NCI-H2107 treated with DMSO at 0.1 percent for 48 hours (cell line): ENCODE results near the gene GNLY.

Source experiments
- DNase-seq: peaks from one replicate; lab custom pipeline; 2025; ENCODE audit not compliant: unreplicated experiment; lab: John Stamatoyannopoulos, UW

The GNLY gene

DNA sequence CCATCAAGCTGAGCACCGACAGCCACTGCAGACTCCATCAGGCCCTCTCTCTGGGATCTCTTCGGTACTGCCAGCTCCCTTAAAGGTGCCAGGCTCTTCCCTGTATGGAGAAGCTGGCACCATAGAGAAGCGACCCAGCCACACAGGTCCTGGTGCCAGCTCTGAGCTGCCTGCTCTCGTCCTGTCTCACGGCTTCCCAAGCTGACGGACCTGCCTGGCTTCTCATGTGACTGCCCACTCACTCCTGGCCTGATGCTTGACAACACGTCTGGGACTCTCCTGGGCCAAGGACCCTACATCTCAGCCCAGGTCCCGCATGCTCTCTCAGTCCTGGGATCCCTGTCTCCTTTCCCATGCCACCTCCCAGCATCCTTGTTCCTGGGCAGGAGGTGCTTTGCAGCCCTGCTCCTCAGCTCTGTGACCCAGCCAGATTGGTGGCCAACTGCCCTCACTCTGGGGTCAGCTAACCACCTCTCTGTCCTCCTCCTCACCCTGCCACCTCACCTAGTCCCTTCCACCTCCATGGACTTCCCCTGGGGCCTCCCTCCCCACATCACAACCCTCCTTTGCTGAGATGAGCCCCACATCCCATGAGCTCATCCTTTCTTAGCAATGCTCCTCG is 47.2 kb downstream of the GNLY start:
- no peak for DNase-seq

GRCh38 chr2:85741833-85742455 is 47.8 kb downstream of the GNLY start:
- peak; percentile 51 for DNase-seq

- DNase-seq: no peak
Measured at GRCh38 chr2:85743304-85743978, 49.3 kb downstream of the GNLY start.

DNA sequence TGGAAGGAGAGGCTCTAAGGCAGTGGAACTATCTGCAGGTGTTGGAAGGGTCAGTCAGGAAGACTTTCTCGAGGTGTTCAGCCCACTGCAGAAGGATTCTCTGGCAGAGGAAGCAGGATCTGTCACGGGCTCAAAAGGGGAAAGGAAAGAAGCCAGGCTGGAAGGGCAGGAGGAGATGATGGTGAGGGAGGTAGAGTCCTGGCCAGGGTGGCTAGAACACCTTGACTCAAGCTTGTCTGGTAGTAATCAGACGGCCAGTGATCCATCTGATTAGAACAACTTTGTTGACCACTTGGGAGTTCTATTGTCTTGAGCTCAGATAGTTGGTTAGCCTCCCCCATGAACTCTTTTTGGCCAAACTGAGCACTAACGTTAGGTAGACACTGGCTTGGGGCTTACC is 49.9 kb downstream of the GNLY start:
- DNase-seq: no peak

GRCh38 chr2:85744741-85745601 is 50.8 kb downstream of the GNLY start:
- DNase-seq: no peak

DNA sequence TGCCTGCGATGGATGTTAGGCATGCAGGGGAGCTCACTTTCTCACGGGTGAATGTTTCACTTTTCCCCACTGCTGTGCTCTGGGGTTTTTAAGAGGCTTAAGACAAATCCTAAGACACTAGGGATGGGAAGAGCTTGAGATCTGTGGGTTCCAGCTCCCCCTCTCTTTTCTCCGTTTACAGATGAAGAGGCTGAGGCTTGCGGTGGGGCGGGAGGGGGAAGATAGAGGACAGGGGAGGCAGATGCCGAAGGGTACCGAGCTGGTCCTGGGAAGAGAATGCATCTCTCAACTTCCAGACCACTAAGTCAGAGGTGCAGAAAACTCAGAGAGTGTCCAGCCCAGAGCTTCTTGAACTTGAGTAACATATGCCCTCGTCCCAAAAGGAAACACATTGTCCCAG is 51.5 kb downstream of the GNLY start:
- DNase-seq: no peak

DNA sequence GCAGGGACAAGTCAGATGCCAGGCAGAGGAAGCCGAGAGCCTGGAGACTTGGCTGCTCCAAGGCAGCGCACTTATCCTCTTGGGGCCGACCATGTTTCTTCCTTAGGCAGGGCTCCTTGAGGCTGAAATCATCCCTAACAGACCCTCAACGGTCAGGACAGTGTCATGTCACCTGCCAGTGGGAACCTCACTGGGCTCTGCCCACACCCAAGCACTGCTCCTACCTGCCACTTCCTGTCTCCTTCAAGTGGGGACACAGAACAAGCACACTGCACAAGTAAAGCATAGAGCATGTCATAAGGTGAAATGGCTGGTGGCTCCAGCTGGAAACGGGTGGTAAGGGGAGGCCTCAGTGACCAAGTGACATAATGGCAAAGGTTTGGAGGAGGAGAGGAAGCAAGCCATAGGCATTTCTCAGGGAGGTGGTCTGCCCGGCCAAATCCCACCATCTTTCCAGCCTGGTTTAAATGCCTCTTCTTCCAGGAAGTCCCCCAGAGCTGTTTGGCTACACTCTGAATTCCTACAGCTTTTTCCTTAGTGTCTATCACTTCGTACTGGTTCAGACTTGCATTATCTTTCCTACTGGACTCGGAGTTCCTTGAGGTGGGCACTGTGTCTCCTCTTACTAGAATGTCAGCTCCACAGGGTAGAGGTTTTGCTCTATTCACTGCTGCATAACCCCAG is 52.3 kb downstream of the GNLY start:
- DNase-seq: no peak

- no peak for DNase-seq
Measured at GRCh38 chr2:85747441-85747840, 53.3 kb downstream of the GNLY start.

DNA sequence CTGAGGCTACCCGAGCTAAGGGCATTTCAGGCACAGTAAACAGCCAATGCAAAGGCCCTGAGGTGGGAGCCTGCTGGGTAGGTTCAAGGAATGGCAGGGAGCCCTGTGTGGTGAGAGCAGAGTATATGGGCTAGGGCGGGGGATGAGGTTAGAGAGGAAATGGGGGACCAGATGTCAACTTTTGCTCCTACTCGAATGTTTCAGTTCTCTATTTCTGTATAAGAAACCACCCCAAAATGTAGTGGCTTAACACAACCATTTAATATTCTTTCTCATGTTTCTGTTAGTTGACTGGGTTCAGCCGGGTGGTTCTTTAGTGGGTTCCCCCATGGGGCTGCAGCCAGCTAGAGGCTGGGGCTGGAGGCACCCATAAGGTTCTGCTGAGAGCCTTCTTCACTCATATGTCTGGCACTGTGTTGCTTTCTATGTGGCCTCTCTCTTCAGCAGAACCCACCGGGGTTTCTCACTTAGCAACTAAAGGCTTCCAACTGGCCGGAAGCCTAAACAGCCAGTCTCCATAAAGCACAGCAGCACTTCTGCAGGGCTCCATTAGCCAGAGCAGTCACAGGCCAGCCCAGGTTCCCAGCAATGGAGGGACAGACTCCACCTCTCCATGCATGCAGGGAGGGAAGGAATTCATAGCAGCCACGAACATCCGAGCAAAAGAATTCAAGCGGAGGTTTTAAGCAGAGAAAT is 54.0 kb downstream of the GNLY start:
- no peak for DNase-seq
